HepG2 (cell line): ENCODE results near the gene C5orf34. TPM values are rescaled to one million over a fixed set of nuclear protein-coding genes. Genes with fewer than 3 reads are reported as not detected.
A peak's percentile ranks its signal among the peaks of the same experiment; 100 is the strongest.

Source experiments
- CBX5 ChIP-seq: sonication (generic); formaldehyde crosslinking; IDR thresholded peaks from 2 replicates; pipeline ENCODE4 v1.4.0; 2020; ENCODE audit warnings: missing genetic modification reagents, borderline replicate concordance
- GFI1 ChIP-seq: sonication (generic); formaldehyde crosslinking; IDR thresholded peaks from 2 replicates; pipeline ENCODE4 v1.5.0; 2020; ENCODE audit warnings: missing genetic modification reagents, mild to moderate bottlenecking, borderline replicate concordance
- KAT8 ChIP-seq: IDR thresholded peaks from 2 replicates; pipeline ENCODE4 v1.6.1; 2016; ENCODE audit warnings: missing genetic modification reagents, missing compliant biosample characterization
- MED1 ChIP-seq: sonication (generic); formaldehyde crosslinking; IDR thresholded peaks from 2 replicates; pipeline ENCODE4 v1.4.0; 2020; ENCODE audit warnings: missing genetic modification reagents
- MLLT10 ChIP-seq: sonication (generic); formaldehyde crosslinking; IDR thresholded peaks from 2 replicates; pipeline ENCODE4 v1.4.0; 2020; ENCODE audit warnings: missing genetic modification reagents
- NFYB ChIP-seq: sonication (generic); formaldehyde crosslinking; IDR thresholded peaks from 2 replicates; pipeline ENCODE4 v1.4.0; 2020; ENCODE audit warnings: missing genetic modification reagents
- NPAS2 ChIP-seq: sonication (generic); formaldehyde crosslinking; IDR thresholded peaks from 2 replicates; pipeline ENCODE4 v1.8.0; 2022; ENCODE audit warnings: mild to moderate bottlenecking, missing genetic modification reagents, borderline replicate concordance
- POGK ChIP-seq: sonication (generic); formaldehyde crosslinking; conservative IDR thresholded peaks from 2 replicates; pipeline ENCODE4 v1.8.0; 2022; ENCODE audit warnings: mild to moderate bottlenecking, moderate library complexity, missing genetic modification reagents
- POLR2A ChIP-seq, 2 experiments: IDR thresholded peaks; 2 replicates each; pipeline ENCODE4 v1.6.1; 2011; ENCODE audit warnings: low read depth in 2 of 2, low read length in 2 of 2, mild to moderate bottlenecking in 1 of 2, moderate library complexity in 1 of 2; ENCODE audit not compliant: insufficient read depth in 1 of 2
- SAFB2 ChIP-seq: sonication (generic); formaldehyde crosslinking; IDR thresholded peaks from 2 replicates; pipeline ENCODE4 v1.5.1; 2020; ENCODE audit warnings: missing genetic modification reagents, low read depth, mild to moderate bottlenecking, borderline replicate concordance
- TFDP1 ChIP-seq: IDR thresholded peaks from 2 replicates; pipeline ENCODE4 v1.6.1; 2016; ENCODE audit warnings: missing compliant biosample characterization, missing genetic modification reagents, borderline replicate concordance
- ZNF614 ChIP-seq: IDR thresholded peaks from 2 replicates; pipeline ENCODE4 v1.6.1; 2018; ENCODE audit warnings: missing biosample characterization, missing genetic modification reagents, inconsistent platforms, borderline replicate concordance
- ZNF772 ChIP-seq: sonication (generic); formaldehyde crosslinking; IDR thresholded peaks from 2 replicates; pipeline ENCODE4 v1.5.0; 2020; ENCODE audit warnings: mild to moderate bottlenecking, missing genetic modification reagents
- polyA plus RNA-seq, 8 experiments: library from polyadenylated mRNA; depleted of rRNA in 3 of 8; stranded (reverse) in 7 of 8; unstranded in 1 of 8; fragments of >200 nt; fragmentation: Illumina TruSeq in 4 of 8; extraction: Trizol in 4 of 8; gene quantifications; 2 replicates each; pipeline versions ENCODE4 v1.2.1 to v1.2.3, GENCODE V29; 2011 to 2016; ENCODE audit warnings: low read depth in 4 of 8, missing spikeins in 1 of 8, mixed read lengths in 1 of 8; ENCODE audit not compliant: insufficient read depth in 1 of 8
- total RNA-seq, 5 experiments: library from RNA; depleted of rRNA; stranded (reverse); fragments of >200 nt; fragmentation: Illumina TruSeq; extraction: Trizol; gene quantifications; 2 replicates each; pipeline ENCODE4 v1.2.3, GENCODE V29; 2016; ENCODE audit warnings: low read depth in 1 of 5
- TF ChIP-seq, protein P1 (sequence below): sonication (generic); formaldehyde crosslinking; IDR thresholded peaks from 2 replicates; pipeline ENCODE4 v1.4.0; 2020; ENCODE audit warnings: mild to moderate bottlenecking, low read depth, missing genetic modification reagents
- TF ChIP-seq, protein P2 (sequence below): sonication (generic); formaldehyde crosslinking; IDR thresholded peaks from 2 replicates; pipeline ENCODE4 v1.4.0; 2020; ENCODE audit warnings: mild to moderate bottlenecking, missing genetic modification reagents

C5orf34 gene
- total and polyA plus RNA-seq, 2 of the 13 experiments (the other 11 are each of a cell fraction or from before 2014, with no cell fraction given), result 3.2 to 6.4 TPM

DNA sequence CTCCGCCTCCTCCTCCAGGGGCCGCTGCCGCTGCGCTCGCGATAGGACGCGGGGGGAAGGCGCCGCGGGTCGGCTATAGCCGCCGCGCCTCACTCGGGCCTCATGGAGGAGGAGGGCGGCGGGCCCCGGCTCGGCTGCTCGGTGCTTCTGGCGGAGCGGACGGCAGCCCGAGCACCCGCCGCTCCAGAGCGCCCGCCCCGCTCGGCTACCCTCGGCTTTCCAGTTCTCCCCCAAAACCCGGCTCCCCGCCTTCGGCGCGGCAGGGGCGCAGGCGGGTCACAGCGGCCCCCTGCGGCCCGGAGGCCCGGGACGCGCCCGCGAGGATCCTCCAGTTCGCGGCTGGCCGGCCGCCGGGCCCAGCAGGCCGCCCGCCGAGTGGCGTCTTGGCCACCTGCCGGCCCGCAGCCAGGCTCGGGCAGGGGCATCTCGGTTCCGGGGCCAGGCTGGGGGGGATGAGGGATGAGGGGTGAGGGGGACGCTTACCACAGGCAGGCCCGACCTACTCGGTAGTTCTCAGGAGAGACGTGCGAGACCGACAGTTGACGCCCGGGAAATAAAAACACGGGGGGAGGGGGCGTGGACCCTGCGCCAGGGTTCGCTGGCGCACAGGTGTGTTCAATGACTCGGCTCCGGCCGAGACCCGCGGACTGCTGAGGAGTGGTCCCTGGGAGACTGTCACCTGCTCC is 42.1 kb upstream of the C5orf34 start, which contains the start of gene PAIP1 (continued):
- TF ChIP-seq, protein P1, sequence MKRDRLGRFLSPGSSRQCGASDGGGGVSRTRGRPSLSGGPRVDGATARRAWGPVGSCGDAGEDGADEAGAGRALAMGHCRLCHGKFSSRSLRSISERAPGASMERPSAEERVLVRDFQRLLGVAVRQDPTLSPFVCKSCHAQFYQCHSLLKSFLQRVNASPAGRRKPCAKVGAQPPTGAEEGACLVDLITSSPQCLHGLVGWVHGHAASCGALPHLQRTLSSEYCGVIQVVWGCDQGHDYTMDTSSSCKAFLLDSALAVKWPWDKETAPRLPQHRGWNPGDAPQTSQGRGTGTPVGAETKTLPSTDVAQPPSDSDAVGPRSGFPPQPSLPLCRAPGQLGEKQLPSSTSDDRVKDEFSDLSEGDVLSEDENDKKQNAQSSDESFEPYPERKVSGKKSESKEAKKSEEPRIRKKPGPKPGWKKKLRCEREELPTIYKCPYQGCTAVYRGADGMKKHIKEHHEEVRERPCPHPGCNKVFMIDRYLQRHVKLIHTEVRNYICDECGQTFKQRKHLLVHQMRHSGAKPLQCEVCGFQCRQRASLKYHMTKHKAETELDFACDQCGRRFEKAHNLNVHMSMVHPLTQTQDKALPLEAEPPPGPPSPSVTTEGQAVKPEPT, result peak; percentile 60; the same call in 1 of the 2 replicates
- TF ChIP-seq NPAS2 (no peak), CBX5 (CRISPR knock-in tag) (no peak), GFI1 (peak; percentile 28; the same call in 1 of the 2 replicates), POGK (CRISPR knock-in tag) (no peak), NFYB (CRISPR knock-in tag) (no peak), SAFB2 (CRISPR knock-in tag) (peak; percentile 60; the same call in 1 of the 2 replicates), KAT8 (peak; percentile 11; the same call in 1 of the 2 replicates), MED1 (CRISPR knock-in tag) (peak; percentile 18; the same call in 1 of the 2 replicates), POLR2A (IDR thresholded peaks at IDR 0.05; ENCODE audit: insufficient read depth in 1 of 2, low read depth in 2 of 2, low read length in 2 of 2) (peak; percentile 54 to 72), MLLT10 (CRISPR knock-in tag) (no peak), ZNF772 (CRISPR knock-in tag) (peak; percentile 56; the same call in 1 of the 2 replicates), TFDP1 (CRISPR knock-in tag) (peak; percentile 23; the same call in 1 of the 2 replicates), ZNF614 (CRISPR knock-in tag) (peak; percentile 14; the same call in 1 of the 2 replicates)
- TF ChIP-seq, protein P2, sequence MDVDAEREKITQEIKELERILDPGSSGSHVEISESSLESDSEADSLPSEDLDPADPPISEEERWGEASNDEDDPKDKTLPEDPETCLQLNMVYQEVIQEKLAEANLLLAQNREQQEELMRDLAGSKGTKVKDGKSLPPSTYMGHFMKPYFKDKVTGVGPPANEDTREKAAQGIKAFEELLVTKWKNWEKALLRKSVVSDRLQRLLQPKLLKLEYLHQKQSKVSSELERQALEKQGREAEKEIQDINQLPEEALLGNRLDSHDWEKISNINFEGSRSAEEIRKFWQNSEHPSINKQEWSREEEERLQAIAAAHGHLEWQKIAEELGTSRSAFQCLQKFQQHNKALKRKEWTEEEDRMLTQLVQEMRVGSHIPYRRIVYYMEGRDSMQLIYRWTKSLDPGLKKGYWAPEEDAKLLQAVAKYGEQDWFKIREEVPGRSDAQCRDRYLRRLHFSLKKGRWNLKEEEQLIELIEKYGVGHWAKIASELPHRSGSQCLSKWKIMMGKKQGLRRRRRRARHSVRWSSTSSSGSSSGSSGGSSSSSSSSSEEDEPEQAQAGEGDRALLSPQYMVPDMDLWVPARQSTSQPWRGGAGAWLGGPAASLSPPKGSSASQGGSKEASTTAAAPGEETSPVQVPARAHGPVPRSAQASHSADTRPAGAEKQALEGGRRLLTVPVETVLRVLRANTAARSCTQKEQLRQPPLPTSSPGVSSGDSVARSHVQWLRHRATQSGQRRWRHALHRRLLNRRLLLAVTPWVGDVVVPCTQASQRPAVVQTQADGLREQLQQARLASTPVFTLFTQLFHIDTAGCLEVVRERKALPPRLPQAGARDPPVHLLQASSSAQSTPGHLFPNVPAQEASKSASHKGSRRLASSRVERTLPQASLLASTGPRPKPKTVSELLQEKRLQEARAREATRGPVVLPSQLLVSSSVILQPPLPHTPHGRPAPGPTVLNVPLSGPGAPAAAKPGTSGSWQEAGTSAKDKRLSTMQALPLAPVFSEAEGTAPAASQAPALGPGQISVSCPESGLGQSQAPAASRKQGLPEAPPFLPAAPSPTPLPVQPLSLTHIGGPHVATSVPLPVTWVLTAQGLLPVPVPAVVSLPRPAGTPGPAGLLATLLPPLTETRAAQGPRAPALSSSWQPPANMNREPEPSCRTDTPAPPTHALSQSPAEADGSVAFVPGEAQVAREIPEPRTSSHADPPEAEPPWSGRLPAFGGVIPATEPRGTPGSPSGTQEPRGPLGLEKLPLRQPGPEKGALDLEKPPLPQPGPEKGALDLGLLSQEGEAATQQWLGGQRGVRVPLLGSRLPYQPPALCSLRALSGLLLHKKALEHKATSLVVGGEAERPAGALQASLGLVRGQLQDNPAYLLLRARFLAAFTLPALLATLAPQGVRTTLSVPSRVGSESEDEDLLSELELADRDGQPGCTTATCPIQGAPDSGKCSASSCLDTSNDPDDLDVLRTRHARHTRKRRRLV (CRISPR knock-in tag), result no peak
